WERI-Rb-1 (cell line): ENCODE data around the gene ZNF496.
"Not testable (repeated sequence)": the region's sequence is repeated elsewhere in the genome, so short reads cannot be mapped to it uniquely, and the experiment has no call there.

Source experiments
- DNase-seq: peaks from one replicate; pipeline ENCODE4 v3.0.0-alpha.2; 2020
- H3K27ac ChIP-seq: fragments of 250-450 bp; sonication (Bioruptor Pico); 2 replicates; pipeline ENCODE4 v1.5.1; 2020; ENCODE audit warnings: mild to moderate bottlenecking, moderate library complexity
- H3K27me3 ChIP-seq: fragments of 250-450 bp; sonication (Bioruptor Pico); 2 replicates; pipeline ENCODE4 v1.5.1; 2021; ENCODE audit warnings: mild to moderate bottlenecking, low read depth, moderate library complexity; ENCODE audit not compliant: insufficient read depth, severe bottlenecking
- H3K36me3 ChIP-seq: fragments of 250-450 bp; sonication (Bioruptor Pico); 2 replicates; pipeline ENCODE4 v1.5.1; 2020; ENCODE audit warnings: mild to moderate bottlenecking, moderate library complexity
- H3K4me3 ChIP-seq: 2 replicates; pipeline ENCODE4 v1.5.1; 2011; ENCODE audit warnings: low read depth, mild to moderate bottlenecking, control low read depth, low read length
- H3K9me3 ChIP-seq: fragments of 250-450 bp; sonication (Bioruptor Pico); 2 replicates; pipeline ENCODE4 v1.5.1; 2021; ENCODE audit warnings: mild to moderate bottlenecking, moderate library complexity; ENCODE audit not compliant: severe bottlenecking
- CTCF ChIP-seq: IDR thresholded peaks from 2 replicates; pipeline ENCODE4 v1.5.1; 2011; ENCODE audit warnings: low read depth, mild to moderate bottlenecking, control low read depth, inconsistent platforms, low read length

The ZNF496 gene

GRCh38 chr1:247291833-247292561, 39.7 kb downstream of the ZNF496 start:
- Histone ChIP-seq H3K9me3 (peaks cover 2% of the 10 kb centered on the region), H3K4me3 (no peak overlapping the region), H3K27me3 (no peaks in the 10 kb centered on the region), H3K27ac (no peak overlapping the region), H3K36me3 (no peaks in the 10 kb centered on the region; the same call in 1 of the 2 replicates)
- no peak for TF ChIP-seq CTCF
- no peak for DNase-seq

DNA sequence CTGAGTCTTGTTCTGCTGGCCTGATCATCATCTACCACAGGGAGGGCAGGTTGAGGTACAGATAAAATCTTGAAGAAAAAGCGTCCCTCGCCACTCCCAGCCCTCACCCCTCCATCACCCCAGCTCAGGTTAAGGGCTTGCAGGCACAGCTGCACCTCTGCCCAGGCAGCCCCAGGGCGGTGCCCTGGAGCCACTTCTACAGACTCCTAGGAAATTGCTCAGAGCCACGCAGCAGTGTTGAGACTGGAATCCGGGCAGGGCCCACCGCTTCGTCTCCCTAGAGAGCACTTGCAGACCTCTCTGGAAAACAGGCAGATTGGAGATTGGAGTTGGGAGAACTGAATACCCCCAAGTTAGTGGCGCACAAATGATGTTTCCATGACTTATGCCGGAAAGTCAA, 40.5 kb downstream of the ZNF496 start:
- Histone ChIP-seq H3K27me3 (no peaks in the 10 kb centered on the region), H3K27ac (no peak overlapping the region), H3K4me3 (no peak overlapping the region), H3K9me3 (peaks cover 2% of the 10 kb centered on the region), H3K36me3 (no peaks in the 10 kb centered on the region; the same call in 1 of the 2 replicates)
- peak; percentile 5 for DNase-seq
- TF ChIP-seq CTCF: no peak

DNA sequence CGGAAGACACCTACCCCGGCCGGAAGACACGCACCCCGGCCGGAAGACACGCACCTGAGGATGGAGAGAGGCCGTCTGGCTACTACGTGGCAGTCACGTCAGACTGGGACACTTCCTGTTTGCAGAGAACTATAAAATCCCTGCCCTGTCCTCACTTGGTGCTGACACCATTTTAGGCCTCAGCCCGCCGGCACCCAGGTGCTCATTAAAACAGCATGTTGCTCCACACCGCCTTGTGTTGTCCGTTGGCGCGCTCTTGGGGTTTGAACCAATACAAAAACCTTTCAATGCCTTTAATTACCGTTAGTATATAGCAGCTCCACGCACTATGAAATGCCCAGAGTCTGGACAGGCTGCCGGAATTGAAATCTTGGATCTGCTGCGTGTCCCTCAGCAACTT, 41.1 kb downstream of the ZNF496 start:
- peak; percentile 5 for DNase-seq
- TF ChIP-seq CTCF: no peak
- no peak overlapping the region for H3K27ac ChIP-seq
- no peaks in the 10 kb centered on the region for H3K27me3 ChIP-seq
- no peaks in the 10 kb centered on the region; the same call in 1 of the 2 replicates for H3K36me3 ChIP-seq
- H3K9me3 ChIP-seq: peaks cover 5% of the 10 kb centered on the region
- H3K4me3 ChIP-seq: no peak overlapping the region

- DNase-seq: peak; percentile 0
- not testable (repeated sequence) for H3K36me3 ChIP-seq, H3K9me3 ChIP-seq, H3K27me3 ChIP-seq, H3K4me3 ChIP-seq, H3K27ac ChIP-seq
Observed at GRCh38 chr1:247289274-247289892, 42.3 kb downstream of the ZNF496 start.

DNA sequence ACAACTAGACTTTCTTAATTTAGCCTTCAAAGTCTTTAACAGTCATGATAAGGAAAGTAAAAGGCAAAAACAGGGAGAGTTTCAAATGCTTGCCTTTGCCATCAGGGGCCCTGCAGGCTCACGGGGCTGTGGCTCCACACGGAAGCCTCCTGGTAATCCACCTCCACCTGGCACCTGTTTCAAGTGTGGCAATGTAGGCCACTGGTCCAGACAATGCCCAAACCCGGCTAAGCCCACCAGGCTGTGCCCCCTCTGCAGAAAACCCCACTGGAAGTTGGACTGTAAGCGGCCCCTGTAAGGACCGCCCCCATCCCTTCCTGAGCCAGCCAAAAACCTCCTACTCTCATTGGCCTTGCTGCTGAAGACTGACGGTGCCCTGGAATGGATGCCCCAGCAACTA, 43.3 kb downstream of the ZNF496 start:
- Histone ChIP-seq H3K9me3 (peaks cover 5% of the 10 kb centered on the region), H3K27me3 (no peaks in the 10 kb centered on the region), H3K27ac (no peak overlapping the region), H3K4me3 (no peak overlapping the region), H3K36me3 (no peaks in the 10 kb centered on the region; the same call in 1 of the 2 replicates)
- no peak for TF ChIP-seq CTCF
- DNase-seq: no peak

DNA sequence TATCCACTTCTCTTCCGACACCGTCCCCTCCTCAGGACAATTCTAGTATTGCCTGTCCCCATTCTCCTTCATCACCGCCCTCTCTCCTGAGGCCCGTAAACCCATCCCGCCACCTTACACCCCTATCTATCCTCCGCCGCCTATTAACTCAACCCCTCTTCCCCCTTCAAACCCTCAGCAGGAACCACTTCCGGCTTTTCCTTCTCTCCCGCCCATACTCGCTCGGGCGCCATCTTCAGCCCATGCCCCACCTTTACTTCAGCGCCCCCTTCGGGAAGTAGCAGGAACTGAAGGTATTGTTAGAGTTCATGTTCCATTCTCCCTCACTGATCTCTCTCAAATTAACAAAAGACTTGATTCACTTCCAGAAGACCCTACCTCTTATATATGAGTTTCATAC, 44.2 kb downstream of the ZNF496 start:
- Histone ChIP-seq H3K27me3 (no peaks in the 10 kb centered on the region), H3K9me3 (peaks cover 5% of the 10 kb centered on the region), H3K27ac (no peak overlapping the region), H3K36me3 (no peaks in the 10 kb centered on the region; the same call in 1 of the 2 replicates), H3K4me3 (no peak overlapping the region)
- peak; percentile 27; the same call in 1 of the 2 replicates for TF ChIP-seq CTCF
- DNase-seq: no peak
